DND-41 (cell line): ENCODE measurements around the gene CNOT11.

Experiments
- ATAC-seq: fragments of 200-7000 bp; cut with Tn5 transposase; 3 replicates; pipeline ENCODE4 v1.9.1; 2021; ENCODE audit warnings: low read depth; ENCODE audit not compliant: insufficient read depth
- DNase-seq: peaks from one replicate; pipeline ENCODE4 v3.0.0-alpha.2; 2020
- H2AFZ ChIP-seq: 2 replicates; pipeline ENCODE4 v1.6.0; 2012; ENCODE audit warnings: low read depth, low read length
- H3K27ac ChIP-seq: 2 replicates; pipeline ENCODE4 v1.5.1; 2012; ENCODE audit warnings: low read length, inconsistent platforms
- H3K27me3 ChIP-seq: fragments of 200-600 bp; sonication (generic); 2 replicates; pipeline ENCODE4 v1.6.0; 2012; ENCODE audit warnings: low read length, mild to moderate bottlenecking, inconsistent platforms; ENCODE audit not compliant: insufficient read depth, poor library complexity
- H3K36me3 ChIP-seq: 2 replicates; pipeline ENCODE4 v1.5.1; 2012; ENCODE audit warnings: low read length, inconsistent platforms; ENCODE audit not compliant: insufficient read depth
- H3K4me1 ChIP-seq: 2 replicates; pipeline ENCODE4 v1.5.1; 2012; ENCODE audit warnings: mild to moderate bottlenecking, low read length; ENCODE audit not compliant: insufficient read depth
- H3K4me2 ChIP-seq: 2 replicates; pipeline ENCODE4 v1.6.0; 2012; ENCODE audit warnings: mild to moderate bottlenecking, moderate library complexity, low read length, inconsistent platforms; ENCODE audit not compliant: insufficient read depth
- H3K4me3 ChIP-seq, 2 experiments: fragments of 200-600 bp in 1 of 2; shearing (Covaris generic) in 1 of 2; 2 replicates each; pipeline ENCODE4 v1.5.1; 2012 to 2016; ENCODE audit warnings: inconsistent platforms in 2 of 2, low read length in 2 of 2, mild to moderate bottlenecking in 2 of 2, low read depth in 1 of 2, moderate library complexity in 1 of 2
- H3K79me2 ChIP-seq: 2 replicates; pipeline ENCODE4 v1.6.0; 2012; ENCODE audit warnings: low read length, inconsistent platforms; ENCODE audit not compliant: insufficient read depth
- H3K9ac ChIP-seq: 2 replicates; pipeline ENCODE4 v1.6.0; 2012; ENCODE audit warnings: low read depth, mild to moderate bottlenecking, inconsistent platforms, low read length, moderate library complexity
- H3K9me3 ChIP-seq: 2 replicates; pipeline ENCODE4 v1.5.1; 2012; ENCODE audit warnings: low read length, moderate library complexity, mild to moderate bottlenecking, inconsistent platforms; ENCODE audit not compliant: insufficient read depth, severe bottlenecking
- H4K20me1 ChIP-seq: 2 replicates; pipeline ENCODE4 v1.6.0; 2012; ENCODE audit warnings: low read length; ENCODE audit not compliant: insufficient read depth
- EZH2 ChIP-seq: IDR thresholded peaks from 3 replicates; pipeline ENCODE4 v1.6.1; 2012; ENCODE audit warnings: borderline replicate concordance, low read depth, mild to moderate bottlenecking, moderate library complexity, low read length, inconsistent platforms; ENCODE audit not compliant: severe bottlenecking
- TF ChIP-seq, protein P1 (sequence below): IDR thresholded peaks from 2 replicates; pipeline ENCODE4 v1.5.1; 2012; ENCODE audit warnings: borderline replicate concordance, low read length, moderate library complexity, mild to moderate bottlenecking; ENCODE audit not compliant: poor library complexity, severe bottlenecking; ENCODE audit errors: extremely low read depth

The CNOT11 gene

DNA sequence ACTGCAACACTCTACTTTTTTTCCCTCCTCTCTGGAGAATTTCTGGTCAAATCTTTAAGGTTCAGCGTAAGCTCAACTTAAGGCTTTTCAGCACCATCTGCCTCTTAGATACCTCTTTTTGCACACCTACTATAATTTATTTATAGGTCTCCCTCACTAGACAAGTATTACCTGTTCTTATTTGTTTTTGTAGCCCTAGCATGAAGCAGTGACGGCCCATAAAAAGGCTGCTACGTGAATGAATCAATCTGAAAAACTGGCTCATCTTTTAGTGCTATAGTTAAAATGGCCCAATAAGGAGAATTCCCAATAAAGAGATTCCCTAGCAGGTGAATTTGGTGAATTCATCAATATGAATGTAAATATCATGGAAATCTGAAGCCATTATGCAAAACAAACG lies 49.3 kb downstream of the CNOT11 start:
- H3K4me2 ChIP-seq = peak overlapping the region; percentile 17; the same call in 1 of the 2 replicates
- peaks cover 43% of the 10 kb centered on the region for H3K36me3 ChIP-seq
- H3K9me3 ChIP-seq = no peaks in the 10 kb centered on the region
- no peak for TF ChIP-seq EZH2
- TF ChIP-seq, protein P1, sequence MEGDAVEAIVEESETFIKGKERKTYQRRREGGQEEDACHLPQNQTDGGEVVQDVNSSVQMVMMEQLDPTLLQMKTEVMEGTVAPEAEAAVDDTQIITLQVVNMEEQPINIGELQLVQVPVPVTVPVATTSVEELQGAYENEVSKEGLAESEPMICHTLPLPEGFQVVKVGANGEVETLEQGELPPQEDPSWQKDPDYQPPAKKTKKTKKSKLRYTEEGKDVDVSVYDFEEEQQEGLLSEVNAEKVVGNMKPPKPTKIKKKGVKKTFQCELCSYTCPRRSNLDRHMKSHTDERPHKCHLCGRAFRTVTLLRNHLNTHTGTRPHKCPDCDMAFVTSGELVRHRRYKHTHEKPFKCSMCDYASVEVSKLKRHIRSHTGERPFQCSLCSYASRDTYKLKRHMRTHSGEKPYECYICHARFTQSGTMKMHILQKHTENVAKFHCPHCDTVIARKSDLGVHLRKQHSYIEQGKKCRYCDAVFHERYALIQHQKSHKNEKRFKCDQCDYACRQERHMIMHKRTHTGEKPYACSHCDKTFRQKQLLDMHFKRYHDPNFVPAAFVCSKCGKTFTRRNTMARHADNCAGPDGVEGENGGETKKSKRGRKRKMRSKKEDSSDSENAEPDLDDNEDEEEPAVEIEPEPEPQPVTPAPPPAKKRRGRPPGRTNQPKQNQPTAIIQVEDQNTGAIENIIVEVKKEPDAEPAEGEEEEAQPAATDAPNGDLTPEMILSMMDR = no peak
- H2AFZ ChIP-seq = no peak overlapping the region
- peaks cover 70% of the 10 kb centered on the region for H4K20me1 ChIP-seq
- H3K79me2 ChIP-seq = peaks cover 98% of the 10 kb centered on the region
- H3K9ac ChIP-seq = no peak overlapping the region; the same call in 1 of the 2 replicates
- H3K4me3 ChIP-seq = no peak overlapping the region
- peaks cover 65% of the 10 kb centered on the region for H3K4me1 ChIP-seq
- ATAC-seq = no peak
- H3K27ac ChIP-seq = no peak overlapping the region
- no peak for DNase-seq
- no peaks in the 10 kb centered on the region for H3K27me3 ChIP-seq

DNA sequence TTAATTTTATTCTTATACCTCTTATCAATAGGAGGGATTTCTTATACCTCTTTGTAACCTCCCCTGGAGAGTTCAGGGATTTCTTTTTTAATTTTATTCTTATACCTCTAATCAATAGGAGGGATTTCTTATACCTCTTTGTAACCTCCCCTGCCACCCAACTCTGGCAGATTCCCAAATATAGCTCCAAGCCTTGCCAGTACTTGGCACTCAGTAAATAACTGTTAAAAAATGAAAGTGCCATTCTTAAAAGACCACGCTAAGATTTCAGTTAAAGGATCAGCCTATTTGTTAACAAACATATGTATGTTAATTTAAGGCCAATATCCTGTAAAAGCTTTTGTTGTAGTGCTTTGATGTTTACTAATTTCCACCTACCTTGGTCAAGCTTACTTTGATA lies 51.0 kb downstream of the CNOT11 start:
- TF ChIP-seq, protein P1 = no peak
- TF ChIP-seq EZH2 = no peak
- H3K36me3 ChIP-seq = peaks cover 47% of the 10 kb centered on the region
- peaks cover 99% of the 10 kb centered on the region for H3K79me2 ChIP-seq
- DNase-seq (no peak), ATAC-seq (no peak)
- peak overlapping the region; percentile 49 for H3K4me2 ChIP-seq
- no peak overlapping the region for H3K4me3 ChIP-seq
- H3K9me3 ChIP-seq = no peaks in the 10 kb centered on the region
- no peak overlapping the region for H3K9ac ChIP-seq
- H3K27ac ChIP-seq = no peak overlapping the region
- no peak overlapping the region for H2AFZ ChIP-seq
- peaks cover 66% of the 10 kb centered on the region for H4K20me1 ChIP-seq
- H3K4me1 ChIP-seq = peaks cover 60% of the 10 kb centered on the region
- no peaks in the 10 kb centered on the region for H3K27me3 ChIP-seq

DNA sequence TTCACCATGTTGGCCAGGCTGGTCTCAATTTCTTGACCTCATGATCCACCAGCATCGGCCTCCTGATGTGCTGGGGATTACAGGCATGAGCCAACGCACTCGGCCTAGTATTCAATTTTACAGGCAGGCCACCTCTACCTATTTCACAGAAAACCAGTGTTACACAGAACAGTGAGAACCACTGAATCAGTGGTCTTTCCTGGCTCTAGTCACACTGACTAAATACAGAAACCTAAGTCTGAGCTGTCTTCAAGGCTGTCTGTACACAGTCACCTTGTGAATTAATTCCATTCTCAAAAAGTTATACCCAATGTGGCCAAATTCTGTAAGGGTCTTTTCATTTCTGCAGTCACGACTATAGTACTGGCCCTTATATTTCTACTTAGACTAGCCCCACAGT lies 52.3 kb downstream of the CNOT11 start:
- Histone ChIP-seq H3K27me3 (no peaks in the 10 kb centered on the region), H3K79me2 (peaks cover 87% of the 10 kb centered on the region), H3K9ac (peak overlapping the region; percentile 92; the same call in 1 of the 2 replicates), H4K20me1 (peaks cover 56% of the 10 kb centered on the region), H2AFZ (no peak overlapping the region), H3K4me1 (peaks cover 69% of the 10 kb centered on the region), H3K27ac (peak overlapping the region; percentile 16), H3K4me2 (peak overlapping the region; percentile 75), H3K9me3 (no peaks in the 10 kb centered on the region), H3K4me3 (peak overlapping the region in 1 of 2 experiments; percentile 74; a peak in 1 of 4 replicates), H3K36me3 (peaks cover 46% of the 10 kb centered on the region)
- TF ChIP-seq, protein P1 = no peak
- TF ChIP-seq EZH2 = no peak
- DNase-seq = no peak
- ATAC-seq = no peak
